Measurements from ENCODE around the gene DICER1.
"Not testable (repeated sequence)": the region's sequence is repeated elsewhere in the genome, so short reads cannot be mapped to it uniquely, and the experiment has no call there.

The DICER1 gene

GRCh38 chr14:95143808-95144620, 13.3 kb downstream of the DICER1 start:
- DNase-seq: no peak

- DNase-seq: no peak
Measured at GRCh38 chr14:95142208-95142607, 15.1 kb downstream of the DICER1 start.

GRCh38 chr14:95141684-95142083, 15.6 kb downstream of the DICER1 start:
- no peak for DNase-seq

- no peak for DNase-seq
Measured at GRCh38 chr14:95140060-95140858, 17.1 kb downstream of the DICER1 start.

- no peak for DNase-seq
Measured at GRCh38 chr14:95138876-95139275, 18.5 kb downstream of the DICER1 start.

GRCh38 chr14:95138455-95138854, 18.9 kb downstream of the DICER1 start:
- DNase-seq: not testable (repeated sequence)

- no peak for DNase-seq
Measured at GRCh38 chr14:95137804-95138167, 19.5 kb downstream of the DICER1 start.

GRCh38 chr14:95137164-95137803, 20.0 kb downstream of the DICER1 start:
- no peak for DNase-seq

GRCh38 chr14:95136631-95137030, 20.7 kb downstream of the DICER1 start:
- DNase-seq: no peak

GRCh38 chr14:95134304-95134933, 22.9 kb downstream of the DICER1 start:
- DNase-seq: no peak

- DNase-seq: no peak
Measured at GRCh38 chr14:95133282-95133681, 24.0 kb downstream of the DICER1 start.

GRCh38 chr14:95132760-95133159, 24.6 kb downstream of the DICER1 start:
- DNase-seq: no peak

- DNase-seq: no peak
Measured at GRCh38 chr14:95130549-95130948, 26.8 kb downstream of the DICER1 start.

- no peak for DNase-seq
Measured at GRCh38 chr14:95128140-95128539, 29.2 kb downstream of the DICER1 start.

GRCh38 chr14:95127531-95127911, 29.8 kb downstream of the DICER1 start:
- DNase-seq: no peak

- DNase-seq: no peak
Measured at GRCh38 chr14:95126906-95127530, 30.3 kb downstream of the DICER1 start.

- DNase-seq: no peak
Measured at GRCh38 chr14:95125915-95126314, 31.4 kb downstream of the DICER1 start.

- DNase-seq: no peak
Measured at GRCh38 chr14:95125221-95125620, 32.1 kb downstream of the DICER1 start.

GRCh38 chr14:95123891-95124579, 33.3 kb downstream of the DICER1 start:
- DNase-seq: no peak

- no peak for DNase-seq
Measured at GRCh38 chr14:95122621-95122945, 34.7 kb downstream of the DICER1 start.

- no peak for DNase-seq
Measured at GRCh38 chr14:95121911-95122620, 35.3 kb downstream of the DICER1 start.

- no peak for DNase-seq
Measured at GRCh38 chr14:95119336-95119735, 38.0 kb downstream of the DICER1 start.
